AG09309 (cell line): ENCODE data around the gene HTD2.

Source experiments
- DNase-seq: peaks from one replicate; pipeline ENCODE4 v3.0.0-alpha.2; 2010; ENCODE audit warnings: low read depth
- H3K4me3 ChIP-seq: 2 replicates; pipeline ENCODE4 v1.5.1; 2011; ENCODE audit warnings: mild to moderate bottlenecking, low read depth, low read length, moderate library complexity; ENCODE audit not compliant: control insufficient read depth
- CTCF ChIP-seq: IDR thresholded peaks from 2 replicates; pipeline ENCODE4 v1.5.1; 2011; ENCODE audit warnings: mild to moderate bottlenecking, low read depth, low read length, inconsistent platforms; ENCODE audit not compliant: insufficient read depth, control insufficient read depth; ENCODE audit errors: missing control alignments

Gene HTD2

DNA sequence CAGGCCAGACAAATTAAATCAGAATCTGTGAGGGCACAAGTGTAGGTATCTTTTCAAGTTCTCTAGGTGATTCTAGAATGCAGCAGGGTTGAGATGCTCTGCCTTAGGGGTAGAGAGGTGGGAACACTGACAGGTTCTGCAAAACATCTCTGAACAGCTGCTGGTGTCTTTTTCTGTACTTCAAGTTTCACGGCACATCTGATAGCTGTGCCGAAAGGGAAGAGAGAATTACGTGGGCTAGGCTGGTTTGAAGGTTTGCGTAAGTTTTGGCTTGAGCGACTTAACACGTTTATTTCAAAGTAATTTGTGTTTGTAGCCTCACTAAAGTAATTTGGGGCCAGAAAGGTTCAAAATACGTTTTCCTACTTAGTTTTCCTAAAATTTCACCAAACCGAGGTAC, 48.9 kb downstream of the HTD2 start:
- DNase-seq: no peak
- H3K4me3 ChIP-seq: no peak overlapping the region
- TF ChIP-seq CTCF: no peak

- no peak overlapping the region for H3K4me3 ChIP-seq
- no peak for DNase-seq
- TF ChIP-seq CTCF: no peak
Measured at GRCh38 chr3:58356054-58356453, 49.7 kb downstream of the HTD2 start.

GRCh38 chr3:58357402-58357801, 51.1 kb downstream of the HTD2 start:
- DNase-seq: no peak
- H3K4me3 ChIP-seq: no peak overlapping the region
- TF ChIP-seq CTCF: no peak

DNA sequence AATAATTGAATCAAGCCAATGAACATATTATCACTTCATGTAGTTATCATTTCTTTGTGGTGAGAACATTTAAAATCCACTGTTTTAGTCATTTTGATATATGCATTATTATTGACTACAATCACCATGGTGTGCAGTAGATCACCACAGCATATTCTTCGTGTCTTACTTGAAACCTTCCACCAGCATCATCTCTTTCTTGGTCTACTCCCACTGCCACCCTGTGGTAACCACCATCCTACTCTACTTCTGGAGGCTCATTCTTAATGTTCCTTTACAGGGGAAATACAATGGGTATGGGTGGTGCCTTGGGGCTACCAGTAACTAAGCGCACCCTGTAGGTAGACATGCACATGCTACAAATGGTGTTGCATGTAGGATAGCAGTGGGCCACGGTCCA, 51.8 kb downstream of the HTD2 start:
- H3K4me3 ChIP-seq: no peak overlapping the region
- no peak for DNase-seq
- TF ChIP-seq CTCF: no peak

- DNase-seq: no peak
- no peak overlapping the region for H3K4me3 ChIP-seq
- TF ChIP-seq CTCF: no peak
Measured at GRCh38 chr3:58358808-58359207, 52.5 kb downstream of the HTD2 start.

GRCh38 chr3:58359621-58360020, 53.3 kb downstream of the HTD2 start:
- no peak for DNase-seq

More at GRCh38 chr3:58359621-58360020, 53.3 kb downstream of the HTD2 start:
- no peak for TF ChIP-seq CTCF
- no peak overlapping the region for H3K4me3 ChIP-seq
